NCI-H146 treated with DMSO at 0.1 percent for 48 hours (cell line): ENCODE measurements around the gene LAG3.
A peak's percentile ranks its signal among the peaks of the same experiment; 100 is the strongest.

Source experiments
- DNase-seq: peaks from one replicate; lab custom pipeline; 2025; ENCODE audit not compliant: unreplicated experiment; lab: John Stamatoyannopoulos, UW

LAG3 gene

DNA sequence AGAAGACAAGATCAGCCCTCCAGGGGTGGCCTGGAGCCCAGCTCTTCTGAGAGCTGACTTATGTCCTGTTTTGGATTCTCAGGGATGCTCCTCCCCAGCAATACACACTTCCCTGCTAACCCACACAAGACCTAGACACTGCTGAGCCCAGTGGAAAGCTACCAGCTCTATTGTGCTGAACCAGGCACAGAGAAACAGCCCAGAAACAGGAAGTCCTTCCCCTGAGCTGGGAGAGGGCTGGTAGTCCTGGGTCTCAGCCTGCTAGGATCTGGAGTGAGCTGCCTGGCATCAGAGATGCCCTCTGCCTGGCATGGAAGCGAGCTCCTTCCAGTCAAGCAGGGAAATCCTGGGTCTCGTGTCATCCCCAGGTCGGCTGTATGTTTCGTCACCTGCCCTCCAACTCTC is 1.2 kb upstream of the LAG3 start:
- no peak for DNase-seq

DNA sequence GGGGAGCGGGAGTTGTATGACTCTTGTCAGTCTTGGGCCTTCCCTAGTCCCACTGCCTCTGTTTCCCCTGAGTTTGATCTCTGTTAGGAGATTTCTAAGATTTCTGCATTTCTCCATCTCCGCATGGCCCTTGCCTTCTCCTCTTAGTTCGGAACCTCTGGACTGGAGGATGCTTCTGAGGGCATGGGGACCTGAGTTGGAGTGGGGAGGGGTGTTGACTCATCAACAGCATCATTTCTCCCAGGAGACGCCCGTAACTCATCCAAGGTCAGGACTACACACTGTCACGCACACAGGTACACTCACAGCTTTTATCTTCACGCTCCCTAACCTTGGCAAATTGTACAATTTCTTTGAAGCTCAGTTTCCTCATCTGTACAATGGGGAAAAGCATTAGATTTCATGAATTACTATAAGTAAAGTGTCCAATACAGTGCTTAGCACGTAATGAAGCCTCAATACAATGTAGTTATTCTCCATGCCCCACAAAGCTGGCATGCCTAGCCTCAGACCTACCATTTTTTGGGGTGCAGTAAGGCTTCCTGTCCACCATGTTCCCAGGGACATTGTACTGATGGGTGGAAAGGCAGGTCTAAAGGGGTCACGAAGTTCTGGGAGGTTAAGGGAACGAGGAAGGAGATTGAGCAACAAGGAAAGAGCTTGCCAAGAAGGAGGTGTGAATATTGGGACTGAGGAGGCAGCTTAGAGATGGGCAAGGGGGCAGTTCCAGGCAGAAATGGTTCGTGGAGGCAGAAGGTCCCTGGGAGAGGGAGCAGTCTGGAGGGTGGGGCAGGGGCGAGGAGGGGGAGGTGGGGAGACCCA is 600 bp upstream of the LAG3 start:
- no peak for DNase-seq

DNA sequence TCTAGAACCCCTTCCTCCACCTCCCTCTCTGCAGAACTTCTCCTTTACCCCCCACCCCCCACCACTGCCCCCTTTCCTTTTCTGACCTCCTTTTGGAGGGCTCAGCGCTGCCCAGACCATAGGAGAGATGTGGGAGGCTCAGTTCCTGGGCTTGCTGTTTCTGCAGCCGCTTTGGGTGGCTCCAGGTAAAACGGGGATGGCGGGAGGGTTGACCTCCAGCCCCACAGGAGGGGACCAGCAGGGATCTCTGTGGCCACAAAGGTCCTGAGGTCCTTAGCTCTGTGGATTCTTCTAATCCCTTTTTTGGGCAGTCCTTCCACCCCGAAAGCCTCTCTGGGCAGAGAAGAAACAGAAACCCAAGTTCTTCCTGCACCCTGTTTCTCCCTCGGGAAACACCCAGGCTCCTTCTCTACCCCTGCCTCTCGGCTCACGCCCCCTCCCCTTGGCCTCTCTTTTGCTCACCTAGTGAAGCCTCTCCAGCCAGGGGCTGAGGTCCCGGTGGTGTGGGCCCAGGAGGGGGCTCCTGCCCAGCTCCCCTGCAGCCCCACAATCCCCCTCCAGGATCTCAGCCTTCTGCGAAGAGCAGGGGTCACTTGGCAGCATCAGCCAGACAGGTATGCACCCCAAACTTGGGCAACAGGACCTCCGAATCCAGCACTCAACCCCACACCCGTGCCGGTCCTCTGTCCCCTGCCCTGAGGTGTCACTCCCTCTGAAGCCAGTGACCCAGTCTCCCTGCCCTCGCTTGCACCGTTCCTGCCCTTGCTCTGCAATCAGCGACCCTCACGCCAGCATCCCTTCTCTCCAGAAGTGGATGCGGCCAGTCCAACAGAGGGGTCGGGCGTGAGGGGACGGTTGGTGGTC is 638 bp downstream of the LAG3 start:
- DNase-seq: no peak

DNA sequence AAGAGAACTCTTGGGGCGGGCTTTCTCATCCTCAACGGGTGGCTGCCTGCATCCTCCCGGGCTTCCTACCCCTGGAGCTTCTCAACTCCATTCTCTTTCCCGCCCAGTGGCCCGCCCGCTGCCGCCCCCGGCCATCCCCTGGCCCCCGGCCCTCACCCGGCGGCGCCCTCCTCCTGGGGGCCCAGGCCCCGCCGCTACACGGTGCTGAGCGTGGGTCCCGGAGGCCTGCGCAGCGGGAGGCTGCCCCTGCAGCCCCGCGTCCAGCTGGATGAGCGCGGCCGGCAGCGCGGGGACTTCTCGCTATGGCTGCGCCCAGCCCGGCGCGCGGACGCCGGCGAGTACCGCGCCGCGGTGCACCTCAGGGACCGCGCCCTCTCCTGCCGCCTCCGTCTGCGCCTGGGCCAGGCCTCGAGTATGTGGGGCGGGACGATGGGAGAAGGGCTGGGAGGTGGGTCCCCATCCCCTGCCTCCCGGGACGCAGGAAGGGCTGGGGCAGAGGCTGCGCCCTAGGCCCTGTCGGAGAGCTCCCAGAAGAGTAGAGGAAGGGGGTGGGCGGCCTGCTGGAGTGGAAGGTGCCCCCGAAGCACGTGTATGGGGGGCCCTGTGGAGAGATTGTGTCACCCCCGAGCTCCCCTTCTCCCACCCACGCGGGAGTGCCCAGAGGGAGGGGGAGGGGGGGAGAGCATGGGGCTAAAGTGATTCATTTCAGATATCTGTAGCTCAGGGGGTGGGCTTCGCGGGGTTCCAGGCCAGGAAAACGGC is 1.5 kb downstream of the LAG3 start:
- no peak for DNase-seq

DNA sequence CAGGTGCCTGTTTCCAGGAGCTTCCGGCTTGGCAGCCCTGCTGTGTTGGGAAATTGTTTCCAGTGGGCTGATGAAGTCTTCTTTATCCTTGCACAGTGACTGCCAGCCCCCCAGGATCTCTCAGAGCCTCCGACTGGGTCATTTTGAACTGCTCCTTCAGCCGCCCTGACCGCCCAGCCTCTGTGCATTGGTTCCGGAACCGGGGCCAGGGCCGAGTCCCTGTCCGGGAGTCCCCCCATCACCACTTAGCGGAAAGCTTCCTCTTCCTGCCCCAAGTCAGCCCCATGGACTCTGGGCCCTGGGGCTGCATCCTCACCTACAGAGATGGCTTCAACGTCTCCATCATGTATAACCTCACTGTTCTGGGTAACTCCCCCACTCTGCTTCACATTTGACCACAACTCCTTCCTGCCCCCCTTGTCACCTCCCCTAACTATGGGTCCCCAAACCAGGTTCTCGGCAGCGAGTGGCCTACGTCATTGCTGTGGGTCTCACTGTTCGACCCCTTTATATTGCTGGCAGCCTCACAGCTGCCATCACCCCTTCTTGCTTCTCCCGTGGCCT is 2.3 kb downstream of the LAG3 start:
- no peak for DNase-seq

DNA sequence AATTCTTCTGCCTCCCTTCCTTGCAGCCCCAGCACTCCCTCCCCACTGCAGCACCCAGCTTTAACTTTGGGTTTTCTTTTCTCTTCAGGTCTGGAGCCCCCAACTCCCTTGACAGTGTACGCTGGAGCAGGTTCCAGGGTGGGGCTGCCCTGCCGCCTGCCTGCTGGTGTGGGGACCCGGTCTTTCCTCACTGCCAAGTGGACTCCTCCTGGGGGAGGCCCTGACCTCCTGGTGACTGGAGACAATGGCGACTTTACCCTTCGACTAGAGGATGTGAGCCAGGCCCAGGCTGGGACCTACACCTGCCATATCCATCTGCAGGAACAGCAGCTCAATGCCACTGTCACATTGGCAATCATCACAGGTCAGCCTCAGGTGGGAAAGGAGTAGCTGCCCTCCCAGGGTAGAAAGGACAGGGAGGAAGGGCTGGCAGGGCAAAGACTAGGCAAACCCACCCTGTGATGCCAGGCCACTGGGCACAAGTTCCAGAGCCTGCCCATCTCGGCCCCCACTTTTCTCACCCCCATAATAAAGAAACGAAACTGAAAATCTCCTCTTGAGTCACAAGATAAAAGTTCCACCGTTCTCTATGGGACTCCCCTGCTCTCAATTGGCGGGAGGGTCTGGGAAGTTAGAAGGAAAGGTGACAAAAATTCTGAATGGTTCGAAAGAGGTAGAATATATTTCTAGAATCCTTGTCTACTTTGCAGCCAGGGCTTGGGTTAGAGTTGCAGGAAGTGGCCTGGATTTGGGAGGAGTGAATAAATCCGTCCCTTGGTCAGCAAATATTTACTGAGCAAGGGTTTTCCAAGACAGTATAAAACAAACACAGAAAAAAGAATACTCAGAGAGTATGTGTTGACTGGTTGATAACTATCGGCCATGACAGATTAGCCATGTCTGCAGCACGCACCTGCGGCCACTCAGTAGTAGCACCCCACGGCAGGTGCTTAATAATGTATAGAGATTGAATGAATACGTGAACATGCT is 3.2 kb downstream of the LAG3 start:
- DNase-seq: no peak

DNA sequence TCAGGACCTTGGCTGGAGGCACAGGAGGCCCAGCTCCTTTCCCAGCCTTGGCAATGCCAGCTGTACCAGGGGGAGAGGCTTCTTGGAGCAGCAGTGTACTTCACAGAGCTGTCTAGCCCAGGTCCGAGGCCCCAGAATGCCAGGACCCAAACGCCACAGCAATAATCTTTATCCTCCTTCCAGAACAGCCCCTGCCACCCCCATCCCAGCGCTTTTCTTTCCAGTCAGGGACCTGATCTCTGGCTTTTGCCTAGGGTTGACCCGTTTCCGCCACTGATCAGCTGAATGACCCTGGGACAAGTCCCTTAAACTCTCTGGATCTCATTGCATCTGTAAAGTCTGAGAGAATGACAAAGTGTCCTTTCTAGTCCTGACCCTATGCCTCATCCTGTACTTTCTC is 5.1 kb downstream of the LAG3 start:
- no peak for DNase-seq

DNA sequence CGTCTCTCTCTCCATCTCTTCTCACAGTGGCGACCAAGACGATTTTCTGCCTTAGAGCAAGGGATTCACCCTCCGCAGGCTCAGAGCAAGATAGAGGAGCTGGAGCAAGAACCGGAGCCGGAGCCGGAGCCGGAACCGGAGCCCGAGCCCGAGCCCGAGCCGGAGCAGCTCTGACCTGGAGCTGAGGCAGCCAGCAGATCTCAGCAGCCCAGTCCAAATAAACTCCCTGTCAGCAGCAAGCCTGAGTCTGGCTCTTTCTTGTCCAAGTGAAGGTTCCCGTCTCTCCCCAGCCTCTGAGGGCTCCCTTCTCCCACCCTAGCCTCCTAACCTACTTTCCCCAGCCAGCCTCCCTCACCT is 5.9 kb downstream of the LAG3 start:
- DNase-seq: no peak

DNA sequence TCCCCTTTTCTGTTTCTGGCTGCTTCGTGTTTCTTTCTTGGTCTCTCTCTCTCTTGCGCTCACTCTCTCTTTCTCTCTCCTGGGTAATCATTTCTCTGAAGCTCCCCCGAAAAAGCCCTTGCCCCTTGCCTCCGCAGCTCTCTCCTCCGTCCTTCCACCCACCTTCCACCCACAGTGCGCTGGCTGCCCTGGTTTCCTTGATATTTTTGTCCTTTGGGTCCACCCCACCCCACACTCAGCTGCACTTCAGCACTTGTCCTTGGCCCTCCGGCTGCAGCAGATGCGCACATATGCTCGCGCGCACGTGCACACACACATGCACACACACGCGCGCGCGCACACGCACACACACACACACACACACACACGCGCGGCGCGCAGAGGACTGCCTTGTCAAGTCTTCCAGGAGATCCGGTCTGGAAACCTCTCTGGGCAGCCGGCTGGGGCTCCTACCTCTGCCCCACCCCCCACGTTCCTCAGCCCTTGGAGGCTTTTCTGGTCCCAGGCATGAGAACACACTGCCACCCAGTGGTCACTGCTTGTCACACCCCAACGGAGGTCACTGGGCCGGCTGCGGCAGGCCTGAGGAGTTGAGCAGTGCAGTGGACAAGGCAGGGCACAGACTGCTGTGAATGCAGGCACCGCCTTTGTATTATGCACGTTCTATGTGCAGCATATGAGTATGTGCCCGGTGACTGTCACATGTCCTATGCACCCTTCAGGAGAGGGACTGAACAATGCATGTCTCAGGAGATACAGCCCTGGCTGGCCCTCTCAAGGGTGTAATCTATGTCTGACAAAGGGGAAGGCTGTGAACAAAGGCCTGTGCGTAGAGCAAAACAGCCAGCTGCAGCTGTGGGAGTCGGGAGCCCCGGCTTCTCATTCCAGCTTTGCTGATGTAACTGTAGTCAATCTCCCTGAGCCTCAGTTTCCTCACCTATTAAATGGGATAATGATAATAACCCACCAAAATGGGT is 6.5 kb downstream of the LAG3 start:
- peak; percentile 96 for DNase-seq

DNA sequence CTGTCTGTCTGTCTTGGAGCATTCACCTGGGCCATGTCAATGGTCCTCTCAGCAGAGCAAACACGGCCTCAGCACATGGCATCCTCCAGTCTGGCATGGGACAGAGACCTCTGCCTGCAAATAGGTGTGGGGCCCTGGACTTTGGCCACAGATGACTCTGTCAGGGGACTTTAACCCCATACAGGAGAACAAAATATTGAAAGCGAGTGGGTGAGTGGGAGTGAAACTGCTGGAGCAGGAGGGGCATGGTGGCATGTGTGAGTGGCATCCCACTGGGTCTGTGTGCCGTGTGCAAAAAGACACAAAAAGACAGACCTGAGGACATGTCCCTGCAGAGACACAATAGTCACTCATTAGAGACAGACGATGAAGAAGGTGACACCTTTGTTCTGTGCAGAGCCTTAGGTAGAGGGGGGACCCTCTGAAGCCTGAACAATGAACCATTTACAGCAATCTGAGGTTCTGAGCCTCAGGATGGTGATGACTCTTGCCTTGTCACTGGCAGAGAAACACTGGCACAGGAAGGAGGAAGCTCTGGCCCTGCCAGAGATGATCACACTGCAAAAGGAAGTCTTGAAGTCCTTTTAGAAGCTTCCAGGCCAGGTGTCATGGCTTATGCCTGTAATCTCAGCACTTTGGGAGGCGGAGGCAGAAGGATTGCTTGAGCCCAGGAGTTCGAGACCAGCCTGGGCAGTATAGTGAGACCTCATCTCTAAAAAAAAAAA is 7.5 kb downstream of the LAG3 start:
- no peak for DNase-seq

DNA sequence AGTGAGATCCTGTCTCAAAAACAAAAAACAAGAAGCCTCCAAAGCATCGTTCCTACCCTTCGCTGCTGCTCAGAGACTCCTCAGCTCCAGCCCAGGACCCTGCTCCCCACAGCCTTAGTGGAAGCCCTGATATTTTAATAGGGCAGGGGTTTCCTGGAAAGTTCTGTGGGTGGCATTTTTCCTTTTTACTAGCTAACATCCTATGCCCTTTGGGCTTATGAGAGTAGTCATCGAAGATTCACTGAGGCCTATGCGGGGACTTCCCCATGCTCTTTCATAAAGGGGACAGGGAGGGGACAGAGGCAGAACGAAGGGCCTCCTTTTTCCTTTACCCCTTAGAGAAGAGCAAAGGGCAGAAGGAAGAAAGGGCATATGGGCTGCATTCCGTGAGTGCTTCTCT is 8.3 kb downstream of the LAG3 start:
- DNase-seq: no peak

DNA sequence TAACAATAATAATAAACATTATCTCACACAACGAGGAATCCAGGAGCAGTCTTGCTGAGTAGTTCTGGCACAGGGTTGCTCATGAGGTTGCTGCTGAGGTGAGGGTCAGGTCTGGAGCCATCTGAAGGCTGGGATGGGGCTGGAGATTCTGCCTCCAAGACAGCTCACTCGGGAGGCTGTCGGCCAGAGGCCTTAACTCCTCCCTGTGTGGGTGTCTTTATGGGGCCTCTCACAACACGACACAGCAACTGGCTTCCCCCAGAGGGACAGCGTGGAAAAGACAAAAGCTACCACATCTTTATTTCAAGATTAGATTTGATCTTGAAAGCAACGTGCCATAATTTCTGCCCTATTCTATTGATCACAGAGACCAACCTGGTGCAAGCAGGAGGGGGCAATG is 9.8 kb downstream of the LAG3 start:
- no peak for DNase-seq

DNA sequence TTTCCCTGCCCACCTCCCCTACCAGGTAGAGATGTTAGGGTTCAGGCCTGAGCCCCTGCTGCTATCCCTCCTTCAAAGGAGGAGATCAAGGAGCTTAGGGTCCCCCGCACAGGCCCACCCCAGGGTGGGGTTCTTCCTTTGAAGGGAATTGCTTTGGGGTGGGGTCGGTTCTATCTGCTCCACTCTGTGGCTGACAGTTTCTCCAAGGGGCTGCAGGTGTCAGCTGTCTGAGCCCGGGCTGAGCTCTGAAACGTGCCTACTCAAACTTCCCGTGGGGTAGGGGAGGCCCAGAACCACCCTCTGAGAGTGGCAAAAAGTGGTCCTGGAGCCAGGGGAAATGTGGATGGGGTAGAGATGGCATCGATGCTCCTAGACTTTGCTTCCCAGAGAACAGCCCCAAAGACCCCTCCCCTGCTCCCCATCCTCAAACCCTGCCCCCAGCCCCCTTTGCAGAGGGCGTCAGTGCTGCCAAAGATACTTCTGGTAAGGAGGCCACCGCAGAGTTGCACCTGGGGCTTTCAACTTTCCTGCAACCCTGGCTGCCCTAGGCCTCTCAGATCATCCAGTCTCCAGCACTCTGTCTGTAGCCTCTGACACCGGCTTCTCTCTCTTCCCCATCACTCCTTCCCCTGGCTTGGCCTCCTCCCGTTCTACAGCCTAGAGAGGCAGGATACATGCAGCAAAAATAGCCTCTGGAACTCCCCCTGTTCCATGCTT is 10.7 kb downstream of the LAG3 start:
- no peak for DNase-seq

DNA sequence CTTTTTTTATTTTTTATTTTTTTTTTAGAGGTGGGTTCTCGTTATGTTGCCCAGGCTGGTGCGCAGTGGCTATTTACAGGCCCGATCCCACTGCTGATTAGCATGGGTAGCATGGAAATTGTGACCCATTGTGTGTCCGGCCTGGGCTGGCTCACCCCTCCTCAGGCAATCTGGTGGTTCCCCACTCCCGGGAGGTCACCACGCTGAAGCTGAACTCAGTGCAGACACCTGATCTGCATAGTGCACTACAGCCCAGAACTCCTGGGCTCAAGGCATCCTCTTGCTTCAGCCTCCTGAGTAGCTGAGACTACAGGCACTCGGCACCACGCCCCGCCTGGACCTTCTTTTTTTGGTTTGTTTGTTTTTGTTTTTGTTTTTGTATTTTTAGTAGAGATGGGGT is 11.5 kb downstream of the LAG3 start:
- DNase-seq: no peak

DNA sequence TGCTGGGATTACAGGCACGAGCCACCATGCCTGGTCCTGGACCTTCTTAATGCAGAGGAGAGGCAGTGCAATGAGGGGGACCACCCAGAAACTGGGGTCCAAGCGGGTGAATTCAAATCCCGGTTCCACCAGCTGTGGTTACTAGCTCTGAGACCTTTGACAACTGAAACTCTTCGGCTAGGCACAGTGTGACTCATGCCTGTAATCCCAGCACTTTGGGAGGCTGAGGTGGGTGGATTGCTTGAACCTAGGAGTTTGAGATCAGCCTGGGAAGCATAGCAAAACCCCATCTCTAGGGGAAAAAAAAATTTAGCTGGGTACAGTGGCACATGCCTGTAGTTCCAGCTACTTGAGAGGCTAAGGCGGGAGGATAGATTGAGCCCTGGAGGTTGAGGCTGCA is 12.0 kb downstream of the LAG3 start:
- DNase-seq: no peak

DNA sequence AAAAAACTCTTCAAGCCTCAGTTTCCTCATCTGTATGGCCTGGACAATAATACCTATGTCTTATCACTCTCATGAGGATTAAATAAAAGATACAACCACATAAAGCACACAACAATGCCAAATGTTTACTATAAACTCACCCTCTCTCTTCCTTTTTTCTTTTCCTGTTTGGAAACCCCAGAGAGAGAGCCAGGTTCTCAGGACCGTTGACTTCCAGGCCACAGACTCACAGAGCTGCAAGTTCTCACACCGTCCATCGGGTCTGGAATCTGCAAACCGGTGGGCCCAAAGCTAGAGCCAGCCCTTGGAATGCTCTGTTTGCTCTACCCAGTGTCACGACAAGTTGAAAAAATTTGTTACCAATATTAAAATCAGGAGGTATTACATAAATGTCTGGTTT is 12.4 kb downstream of the LAG3 start:
- DNase-seq: no peak

DNA sequence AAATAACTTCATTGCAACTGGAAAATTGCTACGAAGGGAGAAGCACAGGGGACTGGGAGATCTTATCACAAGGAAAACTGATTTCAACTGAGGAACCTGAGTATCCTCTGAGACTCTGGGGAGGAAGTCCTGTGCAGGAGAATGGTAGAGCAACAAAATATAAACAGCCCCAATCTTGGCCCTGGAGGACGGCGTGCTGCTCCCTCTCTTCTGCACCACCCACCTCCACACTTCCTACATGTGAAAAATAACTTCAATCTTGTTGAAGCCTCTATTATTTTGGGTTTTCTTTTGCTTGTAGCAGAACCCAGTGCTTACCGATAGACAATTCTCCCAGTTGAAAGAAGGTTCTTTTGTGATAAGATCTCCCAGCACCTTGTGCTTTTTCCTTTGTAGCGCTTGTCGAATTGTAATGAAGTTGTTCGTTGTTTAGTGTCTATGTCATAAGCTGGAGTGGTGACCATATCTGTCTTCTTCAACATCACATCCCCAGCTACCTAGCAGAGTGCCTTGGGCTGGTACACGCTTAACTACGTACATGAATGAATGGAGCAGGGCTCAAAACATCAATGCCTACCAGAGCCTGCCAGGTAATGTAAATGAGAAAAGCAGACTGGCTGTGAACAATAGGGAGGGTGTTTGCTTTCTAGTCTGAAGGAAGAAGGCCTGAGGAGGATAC is 14.2 kb downstream of the LAG3 start:
- no peak for DNase-seq
